GM23338 (cell line): Measurements from ENCODE around the gene PAPPA. TPM values are rescaled to one million over a fixed set of nuclear protein-coding genes. Genes with fewer than 3 reads are reported as not detected.

Experiments used
- ATAC-seq: fragments of 200-7000 bp; cut with Tn5 transposase; 3 replicates; pipeline ENCODE4 v1.9.1; 2020
- DNase-seq: peaks from one replicate; pipeline ENCODE4 v3.0.0-alpha.2; 2015; ENCODE audit warnings: low spot score
- H2AFZ ChIP-seq: fragments of 200-600 bp; sonication (generic); 2 replicates; pipeline ENCODE4 v1.8.0; 2016; ENCODE audit warnings: antibody characterized with exemption, mild to moderate bottlenecking, moderate library complexity
- H3F3A ChIP-seq: fragments of 200-600 bp; sonication (generic); replicated peaks from 2 replicates; pipeline ENCODE4 v1.8.0; 2017; ENCODE audit warnings: antibody characterized with exemption, mixed run types, low read depth
- H3K27ac ChIP-seq: fragments of 200-600 bp; sonication (generic); 2 replicates; pipeline ENCODE4 v1.6.1; 2016; ENCODE audit warnings: low read depth
- H3K27me3 ChIP-seq: fragments of 200-600 bp; sonication (generic); 2 replicates; pipeline ENCODE4 v1.8.0; 2016; ENCODE audit warnings: mild to moderate bottlenecking, mixed run types, moderate library complexity; ENCODE audit not compliant: insufficient read depth
- H3K36me3 ChIP-seq: fragments of 200-600 bp; sonication (generic); 2 replicates; pipeline ENCODE4 v1.8.0; 2016; ENCODE audit warnings: mild to moderate bottlenecking; ENCODE audit not compliant: insufficient read depth
- H3K4me1 ChIP-seq: fragments of 200-600 bp; sonication (generic); 2 replicates; pipeline ENCODE4 v1.8.0; 2016; ENCODE audit warnings: mild to moderate bottlenecking, moderate library complexity; ENCODE audit not compliant: insufficient read depth
- H3K4me2 ChIP-seq: fragments of 200-600 bp; sonication (generic); 2 replicates; pipeline ENCODE4 v1.7.1; 2017; ENCODE audit warnings: mixed run types
- H3K4me3 ChIP-seq: fragments of 200-600 bp; sonication (generic); 2 replicates; pipeline ENCODE4 v1.6.1; 2016; ENCODE audit warnings: mixed run types
- H3K79me2 ChIP-seq: fragments of 200-600 bp; sonication (generic); replicated peaks from 2 replicates; pipeline ENCODE4 v1.8.0; 2017; ENCODE audit warnings: mild to moderate bottlenecking; ENCODE audit not compliant: insufficient read depth
- H3K9me2 ChIP-seq: fragments of 200-600 bp; sonication (generic); 2 replicates; pipeline ENCODE4 v1.8.0; 2017; ENCODE audit not compliant: insufficient read depth
- H4K20me1 ChIP-seq: fragments of 200-600 bp; sonication (generic); replicated peaks from 2 replicates; pipeline ENCODE4 v1.8.0; 2017; ENCODE audit warnings: mild to moderate bottlenecking; ENCODE audit not compliant: insufficient read depth
- H3K27ac Mint-ChIP-seq: 2 replicates; pipeline ENCODE4 v1.8.0; 2020; ENCODE audit warnings: inconsistent platforms, mild to moderate bottlenecking, moderate library complexity, mixed read lengths
- H3K27me3 Mint-ChIP-seq: 3 replicates; pipeline ENCODE4 v1.8.0; 2022; ENCODE audit warnings: low read depth, mild to moderate bottlenecking, moderate library complexity, mixed read lengths, inconsistent platforms; ENCODE audit not compliant: insufficient read depth, poor library complexity
- H3K36me3 Mint-ChIP-seq: 3 replicates; pipeline ENCODE4 v1.8.0; 2021; ENCODE audit warnings: low read depth, mild to moderate bottlenecking, inconsistent platforms, moderate library complexity, mixed read lengths
- H3K4me1 Mint-ChIP-seq: 3 replicates; pipeline ENCODE4 v1.8.0; 2020; ENCODE audit warnings: mild to moderate bottlenecking, inconsistent platforms, mixed read lengths
- H3K4me3 Mint-ChIP-seq: 3 replicates; pipeline ENCODE4 v1.8.0; 2021; ENCODE audit warnings: moderate library complexity, mild to moderate bottlenecking, inconsistent platforms, mixed read lengths
- H3K9me3 Mint-ChIP-seq: 3 replicates; pipeline ENCODE4 v1.8.0; 2020; ENCODE audit warnings: moderate library complexity, mild to moderate bottlenecking, inconsistent platforms, mixed read lengths
- CREB1 ChIP-seq: fragments of 250-450 bp; sonication (Bioruptor Pico); IDR thresholded peaks from 2 replicates; pipeline ENCODE4 v1.5.0; 2020; ENCODE audit warnings: low read depth, mild to moderate bottlenecking, moderate library complexity
- CTCF ChIP-seq, 2 experiments: fragments of 200-600 bp in 1 of 2; sonication (generic) in 1 of 2; conservative IDR thresholded peaks; 2 replicates each; pipeline versions ENCODE4 v1.5.1 to v1.6.1; 2016 to 2017; ENCODE audit warnings: antibody characterized with exemption in 2 of 2, low read depth in 2 of 2, mild to moderate bottlenecking in 2 of 2, moderate library complexity in 1 of 2
- EZH2 ChIP-seq: fragments of 200-600 bp; sonication (generic); IDR thresholded peaks from one replicate; pipeline ENCODE4 v1.8.0; 2017; ENCODE audit warnings: antibody characterized with exemption, mild to moderate bottlenecking, low read depth; ENCODE audit not compliant: unreplicated experiment
- EZH2phosphoT487 ChIP-seq: fragments of 200-600 bp; sonication (generic); IDR thresholded peaks from one replicate; pipeline ENCODE4 v1.8.1; 2018; ENCODE audit warnings: antibody characterized with exemption; ENCODE audit not compliant: unreplicated experiment
- JUNB ChIP-seq: IDR thresholded peaks from one replicate; pipeline ENCODE4 v1.6.1; 2016; ENCODE audit warnings: antibody characterized with exemption; ENCODE audit not compliant: unreplicated experiment
- NANOG ChIP-seq: IDR thresholded peaks from 2 replicates; pipeline ENCODE4 v1.6.1; 2016; ENCODE audit warnings: antibody characterized with exemption, borderline replicate concordance
- POLR2AphosphoS5 ChIP-seq: IDR thresholded peaks from 2 replicates; pipeline ENCODE4 v1.6.1; 2016; ENCODE audit warnings: antibody characterized with exemption, low read depth
- STAT1 ChIP-seq: IDR thresholded peaks from one replicate; pipeline ENCODE4 v1.6.1; 2016; ENCODE audit warnings: antibody characterized with exemption; ENCODE audit not compliant: unreplicated experiment
- ZNF114 ChIP-seq: fragments of 250-450 bp; sonication (Bioruptor Pico); IDR thresholded peaks from 2 replicates; pipeline ENCODE4 v1.5.0; 2020; ENCODE audit warnings: mild to moderate bottlenecking, moderate library complexity
- ZNF331 ChIP-seq: fragments of 250-450 bp; sonication (Bioruptor Pico); IDR thresholded peaks from 2 replicates; pipeline ENCODE4 v1.5.0; 2020; ENCODE audit warnings: low read depth, mild to moderate bottlenecking, moderate library complexity
- ZNF462 ChIP-seq: fragments of 250-450 bp; sonication (Bioruptor Pico); IDR thresholded peaks from 2 replicates; pipeline ENCODE4 v1.5.0; 2020; ENCODE audit warnings: mild to moderate bottlenecking, moderate library complexity
- polyA plus RNA-seq: library from polyadenylated mRNA; unstranded; fragments of >200 nt; fragmentation: Nextera tagmentation; extraction: Ambion mirVana; gene quantifications from 2 replicates; pipeline ENCODE4 v1.2.1, GENCODE V29; 2016
- total RNA-seq: library from RNA; depleted of rRNA; stranded (reverse); fragments of >200 nt; shearing (Covaris generic); gene quantifications from 2 replicates; pipeline ENCODE4 v1.2.3, GENCODE V29; 2014
- TF ChIP-seq, protein P1 (sequence below): IDR thresholded peaks from one replicate; pipeline ENCODE4 v1.6.1; 2018; ENCODE audit warnings: antibody characterized with exemption; ENCODE audit not compliant: unreplicated experiment
- TF ChIP-seq, protein P2 (sequence below): IDR thresholded peaks from 2 replicates; pipeline ENCODE4 v1.6.1; 2016; ENCODE audit warnings: antibody characterized with exemption

Gene PAPPA
- total and polyA plus RNA-seq, 2 experiments from 2014 or later, result 0.38 to 0.66 TPM

- no peak overlapping the region for H3K27ac ChIP-seq
These were observed 122.6 kb downstream of the PAPPA start for GRCh38 chr9:116276196-116276493.

More at GRCh38 chr9:116276196-116276493, 122.6 kb downstream of the PAPPA start:
- Histone ChIP-seq H3K79me2 (no peaks in the 10 kb centered on the region), H3F3A (0 out of 2 replicates have a peak, but pooled peaks cover 13% of the 10 kb centered on the region), H3K27me3 (peaks cover 85% of the 10 kb centered on the region), H3K4me2 (peak overlapping the region; percentile 64; the same call in 1 of the 2 replicates), H2AFZ (no peak overlapping the region), H4K20me1 (no peaks in the 10 kb centered on the region), H3K36me3 (no peaks in the 10 kb centered on the region), H3K4me1 (peaks cover 65% of the 10 kb centered on the region), H3K4me3 (peak overlapping the region; percentile 39; the same call in 1 of the 2 replicates), H3K9me2 (no peaks in the 10 kb centered on the region)
- peaks cover 69% of the 10 kb centered on the region for H3K4me1 Mint-ChIP-seq
- H3K27me3 Mint-ChIP-seq, result peaks cover 64% of the 10 kb centered on the region
- DNase-seq (no peak), ATAC-seq (no peak)
- no peak overlapping the region for H3K27ac Mint-ChIP-seq
- TF ChIP-seq ZNF114, result no peak
- TF ChIP-seq EZH2phosphoT487, result no peak
- TF ChIP-seq CREB1 (CRISPR knock-in tag), result no peak
- TF ChIP-seq ZNF462 (CRISPR knock-in tag), result no peak
- TF ChIP-seq POLR2AphosphoS5, result no peak
- TF ChIP-seq ZNF331, result no peak
- TF ChIP-seq NANOG, result no peak
- no peak for TF ChIP-seq CTCF (conservative IDR thresholded peaks at IDR 0.05; ENCODE audit: low read depth in 2 of 2)
- TF ChIP-seq STAT1, result no peak
- no peak for TF ChIP-seq EZH2
- TF ChIP-seq, protein P1, sequence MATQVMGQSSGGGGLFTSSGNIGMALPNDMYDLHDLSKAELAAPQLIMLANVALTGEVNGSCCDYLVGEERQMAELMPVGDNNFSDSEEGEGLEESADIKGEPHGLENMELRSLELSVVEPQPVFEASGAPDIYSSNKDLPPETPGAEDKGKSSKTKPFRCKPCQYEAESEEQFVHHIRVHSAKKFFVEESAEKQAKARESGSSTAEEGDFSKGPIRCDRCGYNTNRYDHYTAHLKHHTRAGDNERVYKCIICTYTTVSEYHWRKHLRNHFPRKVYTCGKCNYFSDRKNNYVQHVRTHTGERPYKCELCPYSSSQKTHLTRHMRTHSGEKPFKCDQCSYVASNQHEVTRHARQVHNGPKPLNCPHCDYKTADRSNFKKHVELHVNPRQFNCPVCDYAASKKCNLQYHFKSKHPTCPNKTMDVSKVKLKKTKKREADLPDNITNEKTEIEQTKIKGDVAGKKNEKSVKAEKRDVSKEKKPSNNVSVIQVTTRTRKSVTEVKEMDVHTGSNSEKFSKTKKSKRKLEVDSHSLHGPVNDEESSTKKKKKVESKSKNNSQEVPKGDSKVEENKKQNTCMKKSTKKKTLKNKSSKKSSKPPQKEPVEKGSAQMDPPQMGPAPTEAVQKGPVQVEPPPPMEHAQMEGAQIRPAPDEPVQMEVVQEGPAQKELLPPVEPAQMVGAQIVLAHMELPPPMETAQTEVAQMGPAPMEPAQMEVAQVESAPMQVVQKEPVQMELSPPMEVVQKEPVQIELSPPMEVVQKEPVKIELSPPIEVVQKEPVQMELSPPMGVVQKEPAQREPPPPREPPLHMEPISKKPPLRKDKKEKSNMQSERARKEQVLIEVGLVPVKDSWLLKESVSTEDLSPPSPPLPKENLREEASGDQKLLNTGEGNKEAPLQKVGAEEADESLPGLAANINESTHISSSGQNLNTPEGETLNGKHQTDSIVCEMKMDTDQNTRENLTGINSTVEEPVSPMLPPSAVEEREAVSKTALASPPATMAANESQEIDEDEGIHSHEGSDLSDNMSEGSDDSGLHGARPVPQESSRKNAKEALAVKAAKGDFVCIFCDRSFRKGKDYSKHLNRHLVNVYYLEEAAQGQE, result no peak
- TF ChIP-seq, protein P2, sequence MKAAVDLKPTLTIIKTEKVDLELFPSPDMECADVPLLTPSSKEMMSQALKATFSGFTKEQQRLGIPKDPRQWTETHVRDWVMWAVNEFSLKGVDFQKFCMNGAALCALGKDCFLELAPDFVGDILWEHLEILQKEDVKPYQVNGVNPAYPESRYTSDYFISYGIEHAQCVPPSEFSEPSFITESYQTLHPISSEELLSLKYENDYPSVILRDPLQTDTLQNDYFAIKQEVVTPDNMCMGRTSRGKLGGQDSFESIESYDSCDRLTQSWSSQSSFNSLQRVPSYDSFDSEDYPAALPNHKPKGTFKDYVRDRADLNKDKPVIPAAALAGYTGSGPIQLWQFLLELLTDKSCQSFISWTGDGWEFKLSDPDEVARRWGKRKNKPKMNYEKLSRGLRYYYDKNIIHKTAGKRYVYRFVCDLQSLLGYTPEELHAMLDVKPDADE, result no peak
- TF ChIP-seq JUNB, result no peak
- H3K9me3 Mint-ChIP-seq, result no peaks in the 10 kb centered on the region
- no peaks in the 10 kb centered on the region for H3K36me3 Mint-ChIP-seq
- H3K4me3 Mint-ChIP-seq, result no peak overlapping the region
